ENCODE data around the gene RANBP17.

Gene RANBP17

DNA sequence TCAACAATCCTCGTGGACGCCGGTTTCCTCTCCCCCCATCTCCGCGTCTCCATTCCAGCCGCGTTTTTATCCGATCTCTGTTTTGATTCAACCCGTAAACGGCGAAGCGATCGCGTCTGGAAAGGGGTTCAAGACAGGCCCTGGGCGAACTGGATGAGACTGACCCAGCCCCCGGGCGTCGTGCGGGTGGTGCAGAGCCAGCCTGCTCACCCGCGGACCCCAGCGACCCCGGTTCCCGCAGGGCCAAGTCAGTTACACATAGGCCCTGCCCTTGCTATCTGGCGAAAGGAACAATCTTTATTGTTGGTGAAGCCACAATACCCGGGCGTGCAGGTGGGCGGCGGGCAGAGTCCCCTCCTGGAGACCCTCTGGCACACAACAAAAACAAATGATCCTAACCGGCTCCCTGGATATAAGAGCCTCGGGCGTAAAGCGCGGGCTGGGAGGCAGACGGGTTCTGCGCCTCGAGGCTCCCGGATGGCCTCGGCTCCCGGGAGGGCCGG, 449.1 kb downstream of the RANBP17 start:
- Histone ChIP-seq H3K9me3 (ENCODE audit: severe bottlenecking) (no peaks in the 10 kb centered on the region), H3K27me3 (ENCODE audit: insufficient read depth, poor library complexity, severe bottlenecking) (peaks cover 100% of the 10 kb centered on the region), H3K4me1 (ENCODE audit: insufficient read depth, poor library complexity, severe bottlenecking) (no peaks in the 10 kb centered on the region), H3K27ac (ENCODE audit: poor library complexity, severe bottlenecking) (no peak overlapping the region), H3K36me3 (ENCODE audit: low read depth) (no peaks in the 10 kb centered on the region), H3K4me3 (ENCODE audit: severe bottlenecking) (no peak overlapping the region)
- no peak for TF ChIP-seq CTCF (IDR thresholded peaks at IDR 0.05; ENCODE audit: poor library complexity, severe bottlenecking)
- DNase-seq (ENCODE audit: low spot score), result peak; percentile 67
- ATAC-seq (ENCODE audit: low read depth), result no peak; the same call in 2 of the 3 replicates

GRCh38 chr5:171311322-171312077, 449.7 kb downstream of the RANBP17 start:
- H3K9me3 ChIP-seq (ENCODE audit: severe bottlenecking), result no peaks in the 10 kb centered on the region
- H3K36me3 ChIP-seq (ENCODE audit: low read depth), result no peaks in the 10 kb centered on the region
- TF ChIP-seq CTCF (IDR thresholded peaks at IDR 0.05; ENCODE audit: poor library complexity, severe bottlenecking), result no peak
- no peak overlapping the region for H3K27ac ChIP-seq (ENCODE audit: poor library complexity, severe bottlenecking)
- no peaks in the 10 kb centered on the region for H3K4me1 ChIP-seq (ENCODE audit: insufficient read depth, poor library complexity, severe bottlenecking)
- DNase-seq (ENCODE audit: low spot score) (peak; percentile 64), ATAC-seq (ENCODE audit: low read depth) (peak; percentile 58)
- peaks cover 100% of the 10 kb centered on the region for H3K27me3 ChIP-seq (ENCODE audit: insufficient read depth, poor library complexity, severe bottlenecking)
- H3K4me3 ChIP-seq (ENCODE audit: severe bottlenecking), result no peak overlapping the region

- peaks cover 100% of the 10 kb centered on the region for H3K27me3 ChIP-seq (ENCODE audit: insufficient read depth, poor library complexity, severe bottlenecking)
- no peak overlapping the region for H3K4me3 ChIP-seq (ENCODE audit: severe bottlenecking)
- DNase-seq (ENCODE audit: low spot score), result peak; percentile 76
Observed at GRCh38 chr5:171312129-171312974, 450.5 kb downstream of the RANBP17 start.

GRCh38 chr5:171313481-171314206, 451.8 kb downstream of the RANBP17 start:
- Histone ChIP-seq H3K4me1 (ENCODE audit: insufficient read depth, poor library complexity, severe bottlenecking) (no peaks in the 10 kb centered on the region), H3K9me3 (ENCODE audit: severe bottlenecking) (no peaks in the 10 kb centered on the region), H3K27me3 (ENCODE audit: insufficient read depth, poor library complexity, severe bottlenecking) (peaks cover 100% of the 10 kb centered on the region), H3K4me3 (ENCODE audit: severe bottlenecking) (no peak overlapping the region), H3K36me3 (ENCODE audit: low read depth) (no peaks in the 10 kb centered on the region), H3K27ac (ENCODE audit: poor library complexity, severe bottlenecking) (no peak overlapping the region)
- DNase-seq (ENCODE audit: low spot score) (peak; percentile 67), ATAC-seq (ENCODE audit: low read depth) (no peak)
- TF ChIP-seq CTCF (IDR thresholded peaks at IDR 0.05; ENCODE audit: poor library complexity, severe bottlenecking), result no peak

More at GRCh38 chr5:171312129-171312974, 450.5 kb downstream of the RANBP17 start:
- H3K9me3 ChIP-seq (ENCODE audit: severe bottlenecking), result no peaks in the 10 kb centered on the region
- H3K36me3 ChIP-seq (ENCODE audit: low read depth), result no peaks in the 10 kb centered on the region
- ATAC-seq (ENCODE audit: low read depth), result no peak
- no peak overlapping the region for H3K27ac ChIP-seq (ENCODE audit: poor library complexity, severe bottlenecking)
- H3K4me1 ChIP-seq (ENCODE audit: insufficient read depth, poor library complexity, severe bottlenecking), result no peaks in the 10 kb centered on the region
- TF ChIP-seq CTCF (IDR thresholded peaks at IDR 0.05; ENCODE audit: poor library complexity, severe bottlenecking), result no peak

Measured in RWPE2 (cell line).